Stimulated activated naive CD8-positive, alpha-beta T cell treated with anti-CD3 and anti-CD28 coated beads, Interleukin-15, amount 100 ng/mL, for 72 hours (primary cell): ENCODE measurements around the gene CD72.
"Not testable (repeated sequence)": the region's sequence is repeated elsewhere in the genome, so short reads cannot be mapped to it uniquely, and the experiment has no call there.

Experiments used
- ATAC-seq: fragments of 150-1000 bp; cut with Tn5 transposase; 2 replicates; pipeline ENCODE4 v1.10.0; 2021; ENCODE audit warnings: mild to moderate bottlenecking, moderate library complexity
- DNase-seq, 2 donors: peaks; one replicate each; pipeline ENCODE4 v3.0.0; 2021 to 2022
- H3K27ac Mint-ChIP-seq, 2 donors: one replicate each; pipeline ENCODE4 v1.8.0; 2022; ENCODE audit warnings: mild to moderate bottlenecking in 2 of 2, mixed read lengths in 2 of 2, moderate library complexity in 2 of 2
- H3K27me3 Mint-ChIP-seq: one replicate; pipeline ENCODE4 v1.8.0; 2022; ENCODE audit warnings: mixed read lengths
- H3K4me1 Mint-ChIP-seq: one replicate; pipeline ENCODE4 v1.8.0; 2022; ENCODE audit warnings: mild to moderate bottlenecking, mixed read lengths
- H3K4me3 Mint-ChIP-seq, 2 donors: one replicate each; pipeline ENCODE4 v1.8.0; 2022; ENCODE audit warnings: mild to moderate bottlenecking in 2 of 2, mixed read lengths in 2 of 2, moderate library complexity in 1 of 2
- H3K9me3 Mint-ChIP-seq, 2 donors: one replicate each; pipeline ENCODE4 v1.8.0; 2022; ENCODE audit warnings: mixed read lengths in 2 of 2

CD72 gene

DNA sequence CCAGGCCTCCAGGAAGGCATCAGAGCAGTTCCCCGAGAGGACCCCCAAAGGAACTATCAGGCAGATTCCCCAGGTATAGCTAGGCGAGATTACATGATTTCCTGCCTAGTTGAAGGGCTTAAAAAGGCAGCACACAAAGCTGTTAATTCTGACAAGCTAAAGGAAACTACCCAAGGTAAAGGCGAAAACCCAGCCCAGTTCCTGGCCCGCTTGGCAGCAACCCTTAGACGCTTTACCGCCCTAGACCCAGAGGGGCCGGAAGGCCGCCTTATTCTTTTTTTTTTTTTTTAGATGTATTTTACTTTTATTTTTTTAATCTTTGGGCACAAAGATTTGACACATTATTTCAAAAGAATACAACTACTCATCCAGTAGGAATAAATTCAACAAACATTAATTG is 20.5 kb upstream of the CD72 start:
- peak overlapping the region; percentile 77 to 92 for H3K27ac Mint-ChIP-seq
- peaks cover 4 to 13% of the 10 kb centered on the region in 2 donors for H3K9me3 Mint-ChIP-seq
- not testable (repeated sequence) for ATAC-seq, H3K27me3 Mint-ChIP-seq
- DNase-seq = peak in 1 of 2 donors; percentile 42
- peak overlapping the region; percentile 21 to 38 for H3K4me3 Mint-ChIP-seq
- H3K4me1 Mint-ChIP-seq = peaks cover 79% of the 10 kb centered on the region

DNA sequence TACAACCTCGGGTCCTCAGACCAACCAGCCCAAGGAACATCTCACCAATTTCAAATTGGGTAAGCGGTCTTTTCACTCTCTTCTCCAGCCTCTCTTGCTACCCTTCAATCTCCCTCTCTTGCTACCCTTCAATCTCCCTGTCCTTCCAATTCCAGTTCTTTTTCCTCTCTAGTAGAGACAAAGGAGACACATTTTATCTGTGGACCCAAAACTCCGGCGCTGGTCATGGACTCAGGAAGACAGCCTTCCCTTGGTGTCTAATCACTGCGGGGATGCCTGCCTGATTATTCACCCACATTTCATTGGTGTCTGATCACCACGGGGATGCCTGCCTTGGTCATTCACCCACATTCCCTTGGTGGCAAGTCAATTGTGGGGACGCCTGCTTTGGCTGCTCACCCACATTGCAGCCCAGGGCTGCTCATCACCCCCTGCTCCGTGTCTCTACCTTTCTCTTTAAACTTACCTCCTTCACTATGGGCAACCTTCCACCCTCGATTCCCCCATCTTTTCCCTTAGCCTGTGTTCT is 19.3 kb upstream of the CD72 start:
- Mint-ChIP-seq H3K9me3 (peaks cover 4 to 13% of the 10 kb centered on the region in 2 donors), H3K4me1 (peaks cover 72% of the 10 kb centered on the region), H3K4me3 (peak overlapping the region in 1 of 2 donors; percentile 42)
- H3K27ac Mint-ChIP-seq, DNase-seq, H3K27me3 Mint-ChIP-seq, ATAC-seq: not testable (repeated sequence)

DNA sequence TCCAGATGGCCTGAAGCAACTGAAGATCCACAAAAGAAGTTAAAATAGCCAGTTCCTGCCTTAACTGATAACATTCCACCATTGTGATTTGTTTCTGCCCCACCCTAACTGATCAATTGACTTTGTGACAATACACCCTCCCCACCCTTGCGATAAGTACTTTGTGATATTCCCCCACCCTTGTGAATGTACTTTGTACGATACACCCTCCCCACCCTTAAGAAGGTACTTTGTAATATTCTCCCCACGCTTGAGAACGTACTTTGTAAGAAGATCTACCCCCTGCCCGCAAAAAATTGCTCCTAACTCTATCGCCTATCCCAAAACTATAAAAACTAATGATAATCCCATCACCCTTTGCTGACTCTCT is 18.6 kb upstream of the CD72 start:
- peaks cover 4 to 13% of the 10 kb centered on the region in 2 donors for H3K9me3 Mint-ChIP-seq
- DNase-seq, ATAC-seq, H3K27me3 Mint-ChIP-seq, H3K27ac Mint-ChIP-seq: not testable (repeated sequence)
- peaks cover 72% of the 10 kb centered on the region for H3K4me1 Mint-ChIP-seq
- H3K4me3 Mint-ChIP-seq = peak overlapping the region in 1 of 2 donors; percentile 42

DNA sequence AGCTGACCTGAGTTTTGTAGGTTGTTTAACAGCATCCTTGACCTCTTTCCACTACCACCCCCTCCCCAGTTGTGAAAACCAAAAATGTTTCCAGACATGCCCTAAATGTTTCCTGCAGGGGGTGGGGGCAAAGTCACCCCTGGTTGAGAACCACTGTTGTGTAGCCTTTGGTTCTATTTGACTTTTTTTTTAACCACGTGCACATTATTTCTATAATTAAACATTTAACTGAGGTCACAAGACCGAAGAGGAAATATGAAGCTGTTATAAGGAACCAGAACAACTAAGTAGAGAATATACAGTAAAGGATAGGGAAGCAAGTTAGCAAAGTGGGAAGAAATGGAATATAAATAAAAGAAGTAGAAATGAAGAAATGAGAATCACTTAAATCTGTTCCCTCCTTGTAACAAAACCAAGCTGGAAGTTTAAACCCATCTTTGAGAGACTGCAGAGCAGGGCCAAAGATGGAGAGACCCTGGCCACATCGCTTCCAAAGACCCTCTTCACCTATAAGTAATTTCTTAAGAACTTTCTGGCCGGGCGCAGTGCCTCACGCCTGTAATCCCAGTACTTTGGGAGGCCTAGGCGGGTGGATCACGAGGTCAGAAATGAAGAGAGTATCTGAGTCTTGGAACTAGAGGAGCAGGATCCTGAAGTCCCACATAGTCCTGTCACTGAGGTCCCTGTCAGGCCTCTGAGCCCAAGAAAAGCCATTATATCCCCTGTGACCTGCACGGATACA is 18.1 kb upstream of the CD72 start:
- Mint-ChIP-seq H3K4me1 (peaks cover 66% of the 10 kb centered on the region), H3K9me3 (peaks cover 4 to 13% of the 10 kb centered on the region in 2 donors), H3K4me3 (peak overlapping the region; percentile 12 to 44), H3K27me3 (no peaks in the 10 kb centered on the region), H3K27ac (peak overlapping the region in 1 of 2 donors; percentile 82)
- ATAC-seq (no peak), DNase-seq (no peak)

DNA sequence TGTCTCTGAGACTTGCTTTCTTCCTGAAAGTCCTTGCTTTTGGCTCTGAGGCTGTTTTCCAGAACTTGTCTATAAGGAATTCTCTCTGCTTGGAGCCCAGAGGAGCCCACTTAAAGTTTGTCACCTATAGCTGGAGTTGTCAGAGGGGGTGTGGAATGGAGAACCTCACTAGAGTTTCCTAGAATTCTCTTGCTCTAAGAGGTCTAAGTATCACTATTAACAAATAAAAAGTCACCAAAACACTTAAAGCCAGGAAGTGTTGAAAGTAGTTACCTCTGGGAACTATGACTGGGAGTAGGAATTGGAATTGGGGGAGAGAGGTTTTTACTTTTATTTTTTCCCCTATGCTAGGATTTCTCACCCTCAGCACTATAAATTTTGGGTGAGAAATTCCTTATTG is 17.5 kb upstream of the CD72 start:
- H3K4me3 Mint-ChIP-seq = peak overlapping the region; percentile 16 to 40
- H3K4me1 Mint-ChIP-seq = peaks cover 61% of the 10 kb centered on the region
- peak overlapping the region in 1 of 2 donors; percentile 35 for H3K27ac Mint-ChIP-seq

DNA sequence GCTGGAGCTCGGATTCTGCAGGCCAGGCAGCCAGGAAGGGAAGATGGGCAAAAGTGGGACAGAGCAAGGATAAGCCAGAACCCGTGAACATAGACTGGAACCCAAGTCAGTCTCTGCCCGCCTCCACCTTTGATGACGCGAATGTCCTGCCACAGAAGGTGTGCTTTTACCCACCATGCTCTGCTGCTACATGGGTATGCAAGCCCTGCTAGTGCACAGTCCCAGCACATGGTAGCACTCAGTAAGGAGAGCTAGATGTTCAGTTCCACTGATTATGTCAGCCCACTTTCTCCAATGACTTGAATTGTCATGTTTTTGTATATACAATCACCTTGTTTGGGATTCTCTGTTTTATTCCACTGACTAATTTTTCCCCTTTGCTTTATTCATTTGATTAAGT is 11.4 kb upstream of the CD72 start:
- Mint-ChIP-seq H3K4me1 (peaks cover 21% of the 10 kb centered on the region), H3K9me3 (no peaks in the 10 kb centered on the region), H3K4me3 (no peak overlapping the region), H3K27ac (no peak overlapping the region), H3K27me3 (no peaks in the 10 kb centered on the region)
- ATAC-seq = no peak
- DNase-seq = no peak

More for the DNA sequence above, 17.5 kb upstream of the CD72 start:
- peaks cover 4 to 7% of the 10 kb centered on the region in 2 donors for H3K9me3 Mint-ChIP-seq
- H3K27me3 Mint-ChIP-seq = no peaks in the 10 kb centered on the region
- ATAC-seq (no peak), DNase-seq (no peak)

DNA sequence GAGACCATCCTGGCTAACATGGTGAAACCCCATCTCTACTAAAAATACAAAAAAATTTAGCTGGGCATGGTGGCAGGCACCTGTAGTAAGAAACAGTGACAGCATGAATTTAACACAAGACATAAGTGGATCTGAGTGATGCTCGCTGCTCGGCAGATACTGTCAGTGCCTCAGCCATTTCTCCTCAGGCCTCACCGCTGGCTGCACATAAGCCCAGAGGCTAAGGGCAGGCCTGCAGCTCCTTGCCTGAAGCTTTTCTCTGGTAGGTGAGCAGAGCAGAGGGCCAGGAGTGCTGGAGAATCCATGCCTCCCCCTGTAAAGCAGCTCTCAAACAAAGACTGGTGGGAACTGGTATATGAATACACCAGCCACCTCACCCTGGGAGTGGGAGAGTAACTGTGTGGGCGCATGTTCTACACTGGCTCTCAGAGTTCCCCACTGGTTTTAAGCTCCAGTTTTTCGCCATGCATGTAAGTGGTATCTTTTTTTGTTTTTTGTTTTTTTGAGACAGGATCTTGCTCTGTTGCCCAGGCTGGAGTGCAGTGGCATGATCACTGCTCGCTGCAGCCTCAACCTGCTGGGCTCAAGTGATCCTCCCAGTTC is 10.3 kb upstream of the CD72 start:
- no peak for DNase-seq
- ATAC-seq = no peak
- Mint-ChIP-seq H3K27ac (peak overlapping the region in 1 of 2 donors; percentile 48), H3K4me1 (peaks cover 18% of the 10 kb centered on the region), H3K9me3 (no peaks in the 10 kb centered on the region), H3K27me3 (no peaks in the 10 kb centered on the region), H3K4me3 (no peak overlapping the region)

DNA sequence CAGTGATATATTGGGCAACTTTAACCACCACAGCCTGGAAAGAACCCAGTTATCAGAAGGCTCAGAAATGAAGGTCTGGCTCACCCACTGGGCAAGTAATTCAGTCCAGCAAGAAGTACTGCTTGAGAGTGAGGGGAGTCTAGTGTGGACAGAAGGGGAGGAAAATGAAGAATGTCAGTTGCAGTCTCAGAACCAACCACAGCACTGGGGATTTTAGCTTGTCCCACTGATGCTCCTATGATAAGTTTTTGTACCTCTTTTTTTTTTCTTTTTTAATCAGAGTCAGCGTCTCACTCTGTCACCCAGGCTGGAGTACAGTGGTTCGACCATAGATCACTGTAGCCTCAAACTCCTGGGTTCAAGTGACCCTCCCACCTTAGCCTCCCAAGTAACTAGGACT is 9.4 kb upstream of the CD72 start:
- no peaks in the 10 kb centered on the region for H3K9me3 Mint-ChIP-seq
- DNase-seq (no peak), ATAC-seq (no peak)
- H3K4me3 Mint-ChIP-seq = no peak overlapping the region
- H3K27ac Mint-ChIP-seq = no peak overlapping the region
- peaks cover 18% of the 10 kb centered on the region for H3K4me1 Mint-ChIP-seq
- H3K27me3 Mint-ChIP-seq = no peaks in the 10 kb centered on the region

DNA sequence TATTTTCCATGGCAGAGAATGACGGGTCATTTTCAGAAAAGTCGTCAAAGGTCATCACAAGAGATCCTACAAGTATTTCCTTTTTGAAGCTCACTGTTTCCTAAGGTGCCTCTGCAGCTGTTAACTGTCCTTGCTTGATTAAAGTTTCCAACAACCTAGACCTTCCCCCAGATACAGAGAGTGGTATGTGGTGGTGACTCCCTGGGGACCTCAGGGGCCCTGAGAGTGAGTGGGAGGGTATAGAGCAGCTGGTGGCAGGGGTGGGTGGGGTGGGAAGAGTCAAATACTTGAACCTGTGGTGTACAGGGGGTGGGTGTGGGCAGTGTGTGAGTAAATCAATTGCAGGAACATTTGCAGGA is 1.6 kb upstream of the CD72 start:
- peaks cover 67% of the 10 kb centered on the region for H3K4me1 Mint-ChIP-seq
- no peaks in the 10 kb centered on the region for H3K9me3 Mint-ChIP-seq
- H3K27me3 Mint-ChIP-seq = no peaks in the 10 kb centered on the region
- DNase-seq = peak in 1 of 2 donors; percentile 36
- ATAC-seq = peak; percentile 65
- H3K4me3 Mint-ChIP-seq = peak overlapping the region; percentile 92 to 95
- peak overlapping the region; percentile 84 to 89 for H3K27ac Mint-ChIP-seq

DNA sequence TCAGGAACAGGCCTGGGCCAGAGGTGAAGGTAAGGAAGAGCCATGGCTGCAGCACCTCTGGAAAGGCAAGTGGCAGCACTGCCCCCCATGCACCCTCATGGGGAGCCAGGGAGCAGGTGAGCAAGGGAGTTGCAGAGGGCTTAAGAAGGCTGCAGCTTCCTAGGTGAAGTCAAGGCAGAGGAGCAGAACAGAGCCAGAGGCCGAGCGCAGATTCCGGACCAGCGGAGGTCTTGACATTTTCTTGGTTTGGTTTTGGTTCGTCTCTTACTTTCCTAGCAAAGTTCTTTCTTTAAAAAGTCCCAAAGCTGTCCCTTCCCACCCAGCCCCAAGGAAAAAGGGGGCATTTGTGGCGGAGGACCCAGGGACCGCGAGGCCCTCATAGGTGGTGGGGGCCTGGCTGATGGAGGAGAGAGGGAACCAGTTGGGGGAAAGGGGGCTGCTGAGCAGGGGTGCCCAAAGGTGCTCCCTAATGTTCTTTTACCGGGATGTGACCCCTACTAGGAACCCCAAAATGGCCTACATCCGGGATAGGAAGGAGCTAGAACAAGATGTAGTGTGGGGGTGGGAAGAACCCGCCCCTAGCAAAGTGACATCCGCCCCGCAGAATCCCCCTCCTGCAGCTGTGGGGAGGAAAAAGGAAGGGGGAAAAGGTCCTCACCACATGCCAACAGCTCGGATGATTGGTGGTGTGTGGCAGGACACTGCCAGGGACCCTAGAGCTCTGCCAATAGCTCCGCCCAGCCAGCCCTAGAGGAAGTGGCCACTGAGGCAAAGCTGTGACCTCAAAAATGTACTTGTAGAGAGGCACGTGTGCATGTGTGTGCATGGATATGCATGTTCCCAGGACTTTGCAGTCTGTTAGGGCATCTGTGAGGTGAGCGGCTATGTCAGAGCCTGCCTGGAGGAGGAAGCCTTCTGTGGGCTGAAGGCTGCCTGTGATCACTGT is 914 bp upstream of the CD72 start:
- H3K4me1 Mint-ChIP-seq = peaks cover 66% of the 10 kb centered on the region
- H3K4me3 Mint-ChIP-seq = peak overlapping the region; percentile 92 to 95
- peak overlapping the region; percentile 89 to 93 for H3K27ac Mint-ChIP-seq
- ATAC-seq (peak; percentile 81), DNase-seq (peak; percentile 45 to 80)
- H3K9me3 Mint-ChIP-seq = no peaks in the 10 kb centered on the region
- H3K27me3 Mint-ChIP-seq = no peaks in the 10 kb centered on the region

DNA sequence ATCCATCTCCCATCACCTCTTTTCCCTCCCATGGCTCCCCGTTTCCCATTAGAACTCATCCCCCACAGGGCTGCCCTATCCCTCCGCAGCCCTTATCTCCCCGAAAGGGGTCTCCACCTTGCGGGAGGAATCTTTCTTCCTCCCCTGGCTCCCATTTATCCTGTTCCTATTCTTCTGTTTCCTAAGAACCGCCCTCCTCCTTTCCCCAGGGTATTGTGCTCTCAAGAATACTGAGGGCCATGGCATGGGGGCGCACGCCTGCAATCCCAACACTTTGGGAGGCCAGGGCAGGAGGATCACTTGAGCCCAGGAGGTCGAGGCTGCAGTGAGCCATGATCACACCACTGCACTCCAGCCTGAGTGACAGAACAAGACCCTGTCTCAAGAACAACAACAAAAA is 665 bp downstream of the CD72 start:
- Mint-ChIP-seq H3K27ac (peak overlapping the region; percentile 93 to 94), H3K27me3 (no peaks in the 10 kb centered on the region), H3K4me3 (peak overlapping the region; percentile 92 to 95), H3K9me3 (no peaks in the 10 kb centered on the region), H3K4me1 (peaks cover 66% of the 10 kb centered on the region)
- ATAC-seq = no peak
- no peak for DNase-seq

DNA sequence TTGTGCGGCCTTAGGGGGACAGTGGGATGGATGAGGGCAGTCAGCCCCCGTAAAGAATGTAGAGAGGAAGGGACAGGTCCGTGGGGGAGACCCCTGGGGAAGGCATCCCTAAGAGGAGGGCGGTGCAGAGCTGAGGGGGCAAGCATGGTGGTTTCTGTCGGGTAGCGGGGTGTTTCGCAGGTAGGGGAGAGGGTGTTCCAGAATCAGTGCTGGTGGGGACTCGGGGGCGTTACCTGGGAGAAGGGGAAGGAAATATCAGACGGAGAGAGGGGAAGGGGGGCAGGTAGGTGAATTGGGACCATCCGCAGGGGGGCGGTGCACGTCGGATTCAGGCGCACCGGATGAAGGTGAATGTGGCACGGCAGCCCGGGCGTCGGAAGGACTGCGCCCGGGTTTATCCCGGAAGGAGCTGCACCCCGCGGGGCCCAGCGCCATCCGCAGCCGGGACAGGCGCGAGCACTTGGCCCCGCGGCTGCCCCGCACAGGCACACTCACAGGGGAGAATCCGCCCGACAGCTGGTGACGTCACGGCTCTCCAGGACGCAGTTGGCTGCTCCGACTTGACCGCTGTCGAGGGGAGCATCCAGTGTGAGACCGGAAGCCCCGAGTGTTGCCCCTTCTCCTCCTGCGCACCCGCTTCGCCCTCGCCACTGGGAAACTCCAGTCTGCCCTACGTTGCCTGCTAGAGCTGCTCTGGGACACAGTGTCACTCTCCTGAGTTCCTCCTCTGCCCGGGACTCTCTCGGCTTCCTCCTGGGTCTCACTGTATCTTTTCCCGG is 1.3 kb downstream of the CD72 start:
- Mint-ChIP-seq H3K9me3 (no peaks in the 10 kb centered on the region), H3K4me1 (peaks cover 64% of the 10 kb centered on the region), H3K4me3 (peak overlapping the region; percentile 92 to 95), H3K27me3 (no peaks in the 10 kb centered on the region), H3K27ac (peak overlapping the region; percentile 93 to 94)
- DNase-seq = peak; percentile 62 to 82
- ATAC-seq = peak; percentile 73

DNA sequence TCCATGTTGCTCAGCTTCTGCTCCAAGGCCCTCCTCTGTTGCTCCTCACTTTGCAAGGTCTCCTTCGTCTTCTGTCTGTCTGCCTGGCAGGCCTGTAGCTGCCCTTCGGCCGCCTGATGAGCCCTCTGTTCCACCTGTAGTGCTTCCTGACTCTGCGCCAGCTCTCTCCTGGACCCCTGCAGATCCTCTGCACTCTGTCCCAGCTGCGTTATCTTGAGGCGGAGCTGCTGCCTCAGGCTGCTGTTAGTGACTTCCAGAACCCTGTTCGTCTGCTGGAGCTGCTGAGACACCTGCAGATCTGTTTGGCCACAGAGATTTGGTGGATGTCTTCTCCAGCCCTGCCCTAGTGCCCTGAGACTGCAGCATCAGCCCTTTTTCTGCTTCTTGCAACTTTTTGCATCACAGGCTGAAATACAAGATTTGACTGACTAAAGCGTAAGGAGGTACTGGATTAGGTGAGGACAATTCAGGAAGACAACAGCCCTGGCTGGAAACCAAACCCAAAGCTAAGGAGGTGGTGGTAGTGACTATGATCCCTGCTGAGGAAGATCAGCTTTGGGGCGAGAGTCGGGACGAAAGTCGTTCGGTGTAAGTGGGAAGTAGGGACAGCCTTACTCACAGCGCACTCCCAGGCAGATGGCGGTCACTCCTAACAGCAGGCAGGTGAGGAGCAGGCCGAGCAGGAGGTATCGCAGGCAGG is 2.1 kb downstream of the CD72 start:
- no peaks in the 10 kb centered on the region for H3K9me3 Mint-ChIP-seq
- peak overlapping the region; percentile 92 to 95 for H3K4me3 Mint-ChIP-seq
- DNase-seq = no peak
- peaks cover 61% of the 10 kb centered on the region for H3K4me1 Mint-ChIP-seq
- peak overlapping the region; percentile 51 to 79 for H3K27ac Mint-ChIP-seq
- H3K27me3 Mint-ChIP-seq = no peaks in the 10 kb centered on the region
- no peak for ATAC-seq

DNA sequence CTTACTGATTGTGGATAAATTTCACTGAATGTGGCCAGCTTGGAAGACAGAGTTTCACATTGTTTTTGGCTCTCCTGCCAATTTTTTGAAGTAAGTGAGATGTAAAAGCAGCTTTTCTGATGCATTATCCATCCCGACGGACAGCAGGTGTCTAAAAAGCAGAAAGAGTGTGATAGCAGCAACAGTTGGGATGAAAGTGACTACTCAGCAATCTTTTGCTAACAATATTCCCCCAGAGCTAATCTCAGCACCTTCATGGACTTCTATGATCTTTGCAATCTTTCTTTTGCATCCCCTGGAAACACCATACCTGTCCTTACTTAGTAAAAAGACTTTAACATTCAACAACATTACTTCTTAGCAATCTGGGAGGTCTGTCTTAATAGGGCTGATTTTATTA is 5.4 kb downstream of the CD72 start:
- Mint-ChIP-seq H3K27me3 (no peaks in the 10 kb centered on the region), H3K4me3 (no peak overlapping the region), H3K27ac (no peak overlapping the region), H3K4me1 (peaks cover 33% of the 10 kb centered on the region), H3K9me3 (no peaks in the 10 kb centered on the region)
- DNase-seq (no peak), ATAC-seq (no peak)
